K562 treated with DMSO at 1 percent for 4 hours (cell line): ENCODE data around the gene LSM11. TPM values are rescaled to one million over a fixed set of nuclear protein-coding genes. Genes with fewer than 3 reads are reported as not detected.

Source experiments
- total RNA-seq: library from RNA; unstranded; fragments of 300-600 nt; gene quantifications from 2 replicates; pipeline ENCODE4 v1.2.3, GENCODE V29; 2022; ENCODE audit not compliant: insufficient read depth

The LSM11 gene
- 3.3 and 3.7 TPM in 2 replicates for total RNA-seq

DNA sequence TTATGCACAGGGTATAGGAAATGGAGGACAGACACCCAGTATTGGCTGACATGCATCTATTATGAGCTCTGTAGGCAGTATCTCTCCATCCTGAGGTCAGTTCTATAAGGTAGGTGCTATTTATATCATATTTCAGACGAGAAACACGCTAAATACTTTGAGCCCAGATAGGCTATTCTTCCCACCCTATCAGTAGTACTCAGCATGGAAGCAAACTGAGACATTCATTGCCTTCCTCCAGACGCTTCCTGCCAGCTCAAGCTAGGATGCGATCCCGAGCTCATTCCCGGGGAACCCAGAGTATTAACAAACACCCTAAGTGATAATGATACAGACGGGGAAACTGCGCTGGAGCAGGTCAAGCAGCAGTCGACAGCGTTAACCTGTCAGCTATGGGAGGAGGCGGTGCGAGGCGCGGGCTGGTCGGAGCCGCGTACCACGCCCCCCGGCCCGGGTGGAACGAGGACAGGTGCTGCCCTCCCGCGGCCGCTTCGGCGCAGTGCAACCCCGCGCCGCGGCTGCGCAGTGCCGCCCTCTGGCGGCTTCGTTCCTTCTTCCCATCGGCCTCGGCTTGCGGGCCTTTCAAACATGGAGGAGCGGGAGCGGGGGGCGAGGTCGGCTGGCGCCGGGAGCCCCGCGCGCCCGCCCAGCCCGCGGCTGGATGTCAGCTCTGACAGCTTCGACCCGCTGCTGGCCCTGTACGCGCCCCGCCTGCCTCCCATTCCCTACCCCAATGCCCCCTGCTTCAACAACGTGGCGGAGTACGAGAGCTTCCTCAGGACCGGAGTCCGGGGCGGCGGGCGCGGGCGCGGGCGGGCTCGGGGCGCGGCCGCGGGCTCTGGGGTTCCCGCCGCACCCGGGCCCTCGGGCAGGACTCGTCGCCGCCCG lies at the start of gene LSM11:
LSM11 (plus strand) TSS at position 550 of the 888 bp plus-strand sequence; CDS start at position 589, 39 bp downstream.

DNA sequence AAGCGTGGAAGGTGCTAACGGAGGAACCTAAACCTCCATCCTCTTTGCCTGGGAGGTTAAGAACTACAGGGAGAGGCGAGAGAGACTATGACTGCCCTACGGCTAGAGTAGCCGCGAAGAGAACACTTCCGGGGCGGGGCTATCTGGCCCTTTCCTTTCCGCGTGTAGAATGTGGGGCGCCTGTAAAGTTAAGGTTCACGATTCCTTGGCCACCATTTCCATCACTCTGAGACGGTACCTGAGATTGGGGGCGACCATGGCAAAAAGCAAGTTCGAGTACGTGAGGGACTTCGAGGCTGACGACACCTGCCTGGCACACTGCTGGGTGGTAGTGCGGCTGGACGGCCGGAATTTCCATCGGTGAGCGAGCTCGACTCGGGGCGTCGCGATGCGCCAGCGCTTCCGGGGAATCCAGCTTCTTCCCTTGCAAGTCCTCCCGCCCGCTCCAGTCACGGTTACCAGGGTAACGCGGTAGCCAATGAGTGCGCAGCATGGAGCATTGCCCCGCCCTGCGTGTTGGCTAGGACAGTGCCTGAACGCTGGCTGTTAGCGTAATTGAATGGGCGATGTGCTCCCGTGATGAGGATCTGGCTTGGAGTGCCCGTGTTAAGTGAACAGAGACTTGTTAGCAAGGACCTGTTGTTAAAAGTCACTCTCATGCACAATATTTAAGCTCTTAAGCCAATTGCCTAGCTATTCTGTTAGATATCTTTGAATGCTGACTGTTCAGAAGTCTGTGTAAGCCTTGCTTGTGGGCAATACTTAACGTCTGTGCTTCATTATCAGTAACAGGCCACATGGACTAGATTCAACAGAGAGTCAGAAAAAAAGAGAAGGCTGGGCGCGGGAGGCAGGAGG lies 12.0 kb upstream of the LSM11 start, which contains the start of gene THG1L:
THG1L (plus strand) TSS at position 149 of the 858 bp plus-strand sequence; CDS start at position 170, 21 bp downstream.

Other genes starting within 250 kb of the LSM11 start
- 6.4 and 6.6 TPM in 2 replicates for gene ADAM19, start 167.9 kb upstream of the LSM11 start, total RNA-seq
- gene SOX30, start 91.3 kb upstream of the LSM11 start, total RNA-seq = 0.53 and 0.87 TPM in 2 replicates
- not detected in 2 replicates for gene C5orf52, start 72.2 kb upstream of the LSM11 start, total RNA-seq
- gene THG1L, start 12.3 kb upstream of the LSM11 start, total RNA-seq = 7.5 and 10.7 TPM in 2 replicates
- gene CLINT1, start 115.4 kb downstream of the LSM11 start, total RNA-seq = 63.0 and 69.5 TPM in 2 replicates